Transverse colon (tissue), 3 donors: ENCODE measurements around the gene VASP.

Experiments
- CTCF ChIP-seq, 5 experiments: fragments of 200-600 bp in 3 of 5; fragments of 450-650 bp in 2 of 5; sonication (generic) in 3 of 5; IDR thresholded peaks; 1 replicate in 2 of 5; 2 replicates in 3 of 5; pipeline ENCODE4 v1.5.1; 2016 to 2017; ENCODE audit warnings: antibody characterized with exemption in 5 of 5, inconsistent platforms in 3 of 5, mild to moderate bottlenecking in 2 of 5, moderate library complexity in 1 of 5
- POLR2A ChIP-seq: fragments of 450-650 bp; IDR thresholded peaks from one replicate; pipeline ENCODE4 v1.6.1; 2016; ENCODE audit warnings: antibody characterized with exemption, mild to moderate bottlenecking, moderate library complexity

GRCh38 chr19:45494261-45494916 is 12.9 kb upstream of the VASP start:
- TF ChIP-seq CTCF (IDR thresholded peaks at IDR 0.05) (no peak), POLR2A (no peak)
